ENCODE measurements around the gene ARHGAP32.

The ARHGAP32 gene

DNA sequence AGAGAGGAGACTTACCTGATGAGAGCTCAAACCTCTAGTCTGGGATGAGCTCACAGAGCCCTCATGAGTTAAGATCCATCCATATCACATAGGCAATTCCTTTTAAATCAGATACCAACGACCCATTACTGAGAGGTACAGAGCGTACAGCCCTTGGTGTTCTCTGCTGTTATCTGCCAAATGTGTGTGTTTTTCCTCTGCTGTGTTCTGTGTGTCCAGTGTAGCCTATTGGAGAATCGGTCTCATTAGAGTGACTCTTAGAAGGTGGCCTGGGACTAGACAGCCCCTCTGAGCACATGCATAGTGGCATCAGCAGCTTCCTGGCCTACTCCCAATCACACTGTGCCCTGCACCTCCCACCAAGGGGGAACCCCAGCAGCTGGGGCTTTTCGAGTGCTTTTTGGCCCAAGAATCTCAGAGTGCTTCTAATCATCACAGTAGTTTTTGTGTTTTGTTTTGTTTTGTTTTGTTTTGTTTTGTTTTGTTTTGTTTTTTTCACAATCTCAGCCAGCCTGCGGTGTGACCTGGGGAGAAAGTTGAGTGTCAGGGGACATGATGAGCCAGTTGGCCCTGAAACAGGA lies 274.9 kb downstream of the ARHGAP32 start:
- no peak for DNase-seq (ENCODE audit: low read depth in 1 of 2, low spot score in 1 of 2)

DNA sequence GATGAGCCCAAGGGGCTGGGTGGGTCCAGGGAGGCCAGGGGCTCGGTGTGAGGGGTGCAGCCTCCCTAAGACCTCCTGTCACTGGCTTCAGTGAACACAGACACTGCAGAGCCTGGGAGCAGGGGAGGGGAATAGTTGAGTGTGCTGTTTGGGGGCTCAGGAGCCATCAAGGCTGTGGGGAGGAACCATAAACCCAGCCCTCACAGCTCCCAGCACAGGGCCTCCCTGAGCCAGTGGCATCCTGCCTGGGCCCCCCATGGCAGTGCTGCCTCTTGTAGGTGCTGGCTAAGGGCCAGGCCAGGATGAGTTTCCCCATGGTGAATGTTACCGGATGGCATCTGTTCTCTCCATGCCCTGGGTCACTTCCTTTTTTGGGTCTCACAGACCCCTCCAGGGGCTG lies 275.4 kb downstream of the ARHGAP32 start:
- no peak for DNase-seq (ENCODE audit: low read depth in 1 of 2, low spot score in 1 of 2)

- DNase-seq (ENCODE audit: low read depth in 1 of 2, low spot score in 1 of 2) = no peak
Observed at GRCh38 chr11:128916037-128916572, 276.0 kb downstream of the ARHGAP32 start.

GRCh38 chr11:128915149-128915521 lies 277.0 kb downstream of the ARHGAP32 start:
- DNase-seq (ENCODE audit: low read depth in 1 of 2, low spot score in 1 of 2) = no peak

Data from activated CD4-positive, alpha-beta T cell treated with anti-CD3 and anti-CD28 coated beads, Interleukin-2, amount 50 U/mL, for 24 hours (primary cell).